Frontal cortex (tissue), 4 donors: Measurements from ENCODE around the gene AWAT1. TPM values are rescaled to one million over a fixed set of nuclear protein-coding genes. Genes with fewer than 3 reads are reported as not detected.
"Not testable (repeated sequence)": the region's sequence is repeated elsewhere in the genome, so short reads cannot be mapped to it uniquely, and the experiment has no call there.

Source experiments
- DNase-seq, 2 donors: peaks; one replicate each; pipeline ENCODE4 v3.0.0; 2012; ENCODE audit warnings: low spot score in 2 of 2
- FAIRE-seq: peaks from 2 replicates; lab custom pipeline; 2012; peaks lifted over from hg19 to GRCh38; lab: Jason Lieb, UNC
- total RNA-seq: library from RNA; depleted of rRNA; stranded (reverse); fragments of >200 nt; gene quantifications from one replicate; pipeline ENCODE4 v1.2.3, GENCODE V29; 2014
- donor health status: control.
- donor health status: control.
- donor health status: control.

Gene AWAT1
- not detected for total RNA-seq

DNA sequence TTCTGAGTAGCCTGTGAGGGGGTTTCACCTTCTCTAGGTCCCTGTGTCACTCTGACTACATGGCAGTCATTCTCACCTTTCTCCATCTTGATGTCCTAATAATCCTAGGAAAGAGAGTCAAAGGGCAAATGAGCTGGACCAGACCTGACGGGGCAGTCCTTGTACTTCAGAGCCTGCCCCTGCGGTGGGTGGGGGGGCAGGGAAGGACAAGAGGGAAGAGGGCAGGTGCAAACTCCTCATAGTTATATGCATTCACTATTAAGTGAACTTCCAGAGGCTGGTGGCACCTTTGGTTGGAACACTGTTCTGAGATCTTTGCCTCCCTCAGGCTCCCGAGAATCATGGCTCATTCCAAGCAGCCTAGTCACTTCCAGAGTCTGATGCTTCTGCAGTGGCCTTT lies at the start of gene AWAT1:
AWAT1 (plus strand) TSS at position 301 of the 400 bp plus-strand sequence; CDS start at position 342, 41 bp downstream.
- DNase-seq (no peak), FAIRE-seq (no peak)

DNA sequence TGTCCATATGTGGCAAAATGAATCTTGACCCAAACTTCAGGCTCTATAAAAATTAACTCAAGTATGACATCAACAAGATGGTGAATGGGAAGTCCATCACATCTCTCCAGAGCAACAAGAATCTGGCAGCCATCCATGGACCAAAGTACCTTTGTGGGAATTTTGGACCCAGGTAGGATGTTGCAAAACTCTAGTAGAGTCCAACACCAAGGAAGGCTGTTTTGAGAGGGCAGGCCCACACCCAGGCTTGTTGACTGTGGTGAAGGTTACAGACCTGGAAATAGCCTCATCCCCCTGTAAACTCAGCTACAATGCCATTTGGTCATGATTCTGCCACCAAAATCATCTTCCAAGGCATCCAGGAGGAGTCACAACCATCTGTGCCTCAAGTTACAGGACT lies 44.2 kb upstream of the AWAT1 start:
- FAIRE-seq (no peak), DNase-seq (no peak)

DNA sequence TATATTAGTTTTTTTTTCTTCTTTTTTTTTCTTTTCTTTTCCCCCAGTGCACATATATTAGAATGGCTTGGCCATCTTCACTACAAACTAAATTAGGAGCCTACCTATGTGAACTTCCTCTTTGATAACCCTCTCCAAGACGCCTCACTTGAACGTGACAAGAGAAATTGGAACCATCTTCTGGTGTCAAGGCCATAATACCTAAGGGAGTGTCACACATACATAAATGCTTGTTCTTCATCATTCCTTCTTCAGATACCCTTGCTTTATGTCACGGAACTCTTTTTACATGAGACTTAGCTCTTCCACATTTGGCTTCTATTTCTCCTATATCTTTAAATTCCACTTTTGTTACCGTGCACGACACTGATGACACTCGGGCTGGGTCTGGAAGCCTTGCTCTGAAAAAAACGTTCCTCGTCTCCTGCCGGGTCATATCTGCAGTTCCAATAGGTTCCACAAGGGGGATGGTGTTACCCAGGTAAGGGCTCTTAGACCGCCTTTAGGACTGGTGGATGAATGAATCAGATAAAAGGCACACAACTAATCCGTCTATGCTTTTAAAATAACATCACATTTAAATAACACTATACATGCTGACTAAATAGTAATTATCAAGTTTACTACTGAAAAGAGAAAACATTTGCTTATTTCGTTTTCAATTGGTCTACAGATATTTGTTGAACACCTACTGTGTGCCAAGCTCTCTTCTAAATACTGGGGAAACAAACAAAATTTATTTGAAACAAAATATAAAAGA lies 37.3 kb upstream of the AWAT1 start:
- DNase-seq (no peak), FAIRE-seq (no peak)

DNA sequence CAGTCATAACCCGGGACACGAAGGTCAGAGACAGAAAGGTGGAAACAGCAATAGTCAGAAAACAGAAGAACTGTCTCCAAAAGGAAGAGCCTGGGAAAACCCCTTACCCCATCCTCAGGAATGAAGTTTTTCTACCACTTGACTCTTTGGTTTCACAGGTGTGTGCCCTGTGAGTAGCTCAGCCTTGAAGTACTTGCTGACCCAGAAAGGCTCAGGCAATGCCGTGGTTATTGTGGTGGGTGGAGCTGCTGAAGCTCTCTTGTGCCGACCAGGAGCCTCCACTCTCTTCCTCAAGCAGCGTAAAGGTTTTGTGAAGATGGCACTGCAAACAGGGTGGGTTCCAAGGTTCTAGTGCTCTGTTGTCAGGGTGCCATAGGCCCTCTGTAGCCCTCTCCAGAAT lies 32.7 kb upstream of the AWAT1 start:
- DNase-seq (no peak), FAIRE-seq (no peak)

DNA sequence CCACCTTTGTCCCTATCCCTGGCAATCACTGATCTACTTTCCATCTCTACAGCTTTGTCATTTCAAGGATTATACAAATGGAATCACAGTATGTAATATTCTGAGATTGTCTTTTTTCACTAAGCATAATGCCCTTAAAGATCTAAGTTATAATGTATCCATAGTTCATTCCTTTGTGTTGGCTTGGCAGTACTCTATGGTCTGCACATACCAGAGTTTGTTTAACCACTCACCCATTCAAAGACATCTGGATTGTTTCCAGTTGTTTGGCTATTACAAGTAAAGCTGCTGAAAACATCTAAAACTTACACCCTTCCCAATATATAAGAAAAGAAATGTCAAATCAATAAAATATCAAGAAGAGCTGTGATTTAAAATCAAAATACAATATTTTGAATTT lies 26.0 kb upstream of the AWAT1 start:
- FAIRE-seq (no peak), DNase-seq (no peak)

DNA sequence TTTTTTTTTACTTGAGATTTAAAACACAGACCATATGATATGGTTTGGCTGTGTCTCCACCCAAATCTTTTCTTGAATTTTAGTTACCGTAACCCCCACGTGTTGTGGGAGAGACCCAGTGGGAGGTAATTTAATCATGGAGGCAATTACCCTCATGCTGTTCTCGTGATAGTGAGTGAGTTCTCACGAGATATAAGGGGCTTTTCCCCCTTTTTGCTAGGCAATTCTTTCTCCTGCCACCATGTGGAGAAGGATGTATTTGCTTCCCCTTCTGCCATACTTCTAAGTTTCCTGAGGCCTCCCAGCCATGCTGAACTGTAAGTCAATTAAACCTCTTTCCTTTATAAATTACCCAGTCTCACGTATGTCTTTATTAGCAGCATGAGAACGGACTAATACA lies 24.9 kb upstream of the AWAT1 start:
- FAIRE-seq, DNase-seq: not testable (repeated sequence)

DNA sequence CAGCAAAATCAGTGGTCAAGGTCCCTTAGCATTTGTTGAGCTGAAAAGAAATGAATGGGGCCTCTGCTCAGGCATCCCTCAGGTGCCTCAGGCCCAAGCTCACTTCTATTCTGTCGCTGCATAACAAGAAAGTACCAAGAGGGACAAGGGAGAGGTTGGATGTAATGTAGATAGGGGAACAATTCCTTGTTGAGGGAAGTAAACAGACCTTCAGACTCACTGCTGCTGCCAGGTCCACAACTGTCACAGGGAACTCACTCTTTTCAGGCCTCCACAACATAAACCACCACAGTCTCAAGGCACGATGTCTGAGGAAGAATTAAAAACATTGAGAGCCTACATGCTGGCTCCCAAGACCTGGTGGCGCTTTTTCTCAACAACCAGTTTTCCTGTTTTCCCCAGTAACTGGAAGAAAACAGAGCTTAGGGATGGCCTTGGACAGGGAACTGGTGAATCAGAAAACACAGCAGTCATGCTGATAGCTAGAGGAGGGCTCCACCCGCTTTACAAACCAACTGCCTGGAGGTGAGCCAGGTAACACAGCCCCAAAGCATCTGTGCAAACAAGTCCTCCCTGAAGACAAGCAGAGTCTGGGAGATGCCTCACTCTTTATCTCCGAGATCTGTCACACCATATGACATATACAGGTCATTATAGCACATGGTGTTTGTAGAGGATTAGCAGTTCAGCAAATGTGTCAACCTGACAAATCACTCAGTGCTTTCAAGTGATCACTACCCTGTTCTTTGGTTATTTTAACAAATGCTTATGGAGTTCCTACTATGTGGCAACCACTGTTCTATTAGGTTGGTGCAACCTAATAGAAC lies 14.3 kb upstream of the AWAT1 start:
- DNase-seq (no peak), FAIRE-seq (no peak)

DNA sequence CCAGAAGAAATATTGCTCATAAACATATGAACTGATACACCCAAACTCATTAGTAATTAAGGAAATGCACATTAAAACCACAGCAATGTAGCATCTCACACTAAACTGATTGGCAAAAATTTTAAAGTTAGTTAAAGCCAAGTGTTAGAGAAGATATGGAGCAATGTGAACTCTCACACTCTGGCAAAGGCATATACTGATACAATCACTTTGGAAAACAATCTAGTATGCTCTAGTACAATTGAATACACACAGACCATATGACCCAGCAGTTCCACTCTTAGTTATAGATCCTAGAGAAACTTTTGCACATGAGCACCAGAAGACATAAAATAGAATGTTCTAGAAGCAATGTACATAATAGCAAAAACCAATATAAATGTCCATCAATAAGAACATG lies 8.4 kb upstream of the AWAT1 start:
- no peak for FAIRE-seq

DNA sequence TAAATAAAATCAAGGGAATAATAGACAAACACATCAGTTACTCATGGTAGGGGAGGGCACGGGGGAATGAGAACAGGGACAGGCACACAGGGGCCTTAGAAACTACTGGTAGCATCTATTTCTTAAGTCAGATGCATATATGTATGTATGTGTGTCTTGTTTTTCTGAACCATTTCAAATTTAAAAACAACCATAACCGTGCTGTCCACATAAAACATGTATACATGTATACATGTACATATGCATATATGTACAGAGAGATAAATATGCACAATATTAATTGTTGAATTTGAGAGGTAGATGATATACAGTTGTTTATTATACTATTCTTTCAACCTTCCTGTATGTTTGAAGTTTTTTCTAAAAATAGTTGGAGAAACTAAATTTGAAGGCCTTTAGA lies 7.8 kb upstream of the AWAT1 start:
- DNase-seq (no peak), FAIRE-seq (no peak)

More for the DNA sequence above, 8.4 kb upstream of the AWAT1 start:
- no peak for DNase-seq

DNA sequence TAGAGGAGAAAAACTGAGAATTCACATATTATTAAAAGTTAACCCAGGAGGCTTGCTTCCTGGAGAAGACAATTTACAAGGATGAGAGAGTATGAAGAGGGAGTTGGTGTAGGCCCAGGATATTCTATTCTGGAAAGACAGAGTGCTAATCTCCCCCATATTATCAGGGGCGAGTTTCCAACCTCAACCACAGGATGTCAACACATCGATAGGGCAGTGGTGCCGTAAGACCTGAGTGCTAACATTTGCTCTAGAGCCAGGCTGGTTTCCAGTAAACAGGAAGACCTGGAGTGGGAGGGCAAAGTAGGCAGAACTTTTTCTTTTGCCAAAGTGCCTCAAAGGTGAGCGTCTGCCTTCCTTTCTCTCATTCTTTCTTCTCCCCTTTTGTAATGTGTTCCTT lies 2.8 kb upstream of the AWAT1 start:
- FAIRE-seq (no peak), DNase-seq (no peak)

DNA sequence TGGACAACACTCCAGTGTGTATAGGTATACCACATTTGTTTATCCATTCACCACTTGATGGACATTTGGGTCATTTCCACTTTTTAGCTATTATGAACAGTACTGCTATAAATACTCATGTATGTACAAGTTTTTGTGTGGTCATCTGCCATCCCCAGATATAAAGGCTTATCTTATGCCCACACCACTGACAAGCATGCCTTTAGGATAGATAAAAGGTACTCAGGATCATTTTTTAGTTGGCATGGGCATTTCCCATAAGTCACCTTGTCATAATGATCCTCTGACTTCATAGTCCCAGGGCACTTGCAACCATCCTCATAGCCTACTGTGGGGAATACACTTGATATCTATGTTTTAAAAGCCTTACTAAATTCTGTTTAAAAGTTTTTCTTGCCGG lies 6.3 kb downstream of the AWAT1 start:
- FAIRE-seq (no peak), DNase-seq (no peak)

DNA sequence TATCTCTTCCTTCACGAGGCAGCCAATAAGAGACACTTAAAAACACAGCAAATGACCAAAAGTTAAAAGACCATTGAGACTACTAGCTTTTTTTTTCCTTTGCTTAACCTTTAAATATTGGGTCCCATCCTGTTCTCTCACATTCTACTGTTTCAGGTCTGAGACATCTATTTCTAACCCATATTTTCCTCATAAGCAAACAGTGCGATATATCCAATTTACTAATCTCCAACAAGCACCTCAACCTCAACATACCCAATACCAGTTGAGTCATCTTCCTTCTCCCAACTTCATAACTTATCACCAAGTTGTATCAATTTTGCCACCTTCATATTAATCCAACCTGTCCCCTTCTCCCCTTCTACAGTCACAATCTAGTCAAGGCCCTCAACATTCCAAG lies 7.0 kb downstream of the AWAT1 start:
- DNase-seq: no peak
- FAIRE-seq: no peak

DNA sequence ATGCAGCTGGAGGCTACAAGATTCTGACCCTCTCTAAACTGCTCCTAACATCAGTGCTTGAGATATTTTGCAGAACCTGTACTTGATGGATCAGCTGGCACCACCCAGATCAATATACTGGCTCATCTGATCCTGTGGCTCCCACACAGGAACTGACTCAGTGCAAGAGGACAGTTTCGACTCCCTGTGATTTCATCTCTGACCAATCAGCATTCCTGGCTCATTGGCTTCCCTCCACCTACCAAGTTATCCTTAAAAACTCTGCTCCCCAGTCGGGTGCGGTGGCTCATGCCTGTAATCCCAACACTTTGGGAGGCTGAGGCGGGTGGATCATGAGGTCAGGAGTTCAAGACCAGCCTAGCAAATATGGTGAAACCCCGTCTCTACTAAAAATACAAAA lies 9.1 kb downstream of the AWAT1 start:
- not testable (repeated sequence) for DNase-seq, FAIRE-seq

DNA sequence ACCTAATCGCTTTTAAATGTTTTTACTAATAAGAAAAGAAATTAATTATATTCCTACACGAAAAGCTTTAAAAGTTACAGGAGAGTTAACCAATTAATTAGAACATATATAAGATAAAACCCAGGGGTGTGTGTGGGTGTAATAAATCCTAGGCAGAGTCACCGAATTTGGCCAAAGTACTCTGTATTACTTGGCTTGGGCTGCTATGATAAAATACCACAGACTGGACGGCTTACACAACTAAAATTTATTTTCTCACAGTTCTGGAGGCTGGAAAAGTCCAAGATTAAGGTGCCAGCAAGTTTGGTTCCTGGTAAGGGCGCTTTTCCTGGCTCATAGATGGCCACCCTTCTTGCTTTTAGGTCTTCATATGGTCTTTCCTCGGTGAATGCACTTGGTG lies 10.4 kb downstream of the AWAT1 start:
- FAIRE-seq (no peak), DNase-seq (no peak)

DNA sequence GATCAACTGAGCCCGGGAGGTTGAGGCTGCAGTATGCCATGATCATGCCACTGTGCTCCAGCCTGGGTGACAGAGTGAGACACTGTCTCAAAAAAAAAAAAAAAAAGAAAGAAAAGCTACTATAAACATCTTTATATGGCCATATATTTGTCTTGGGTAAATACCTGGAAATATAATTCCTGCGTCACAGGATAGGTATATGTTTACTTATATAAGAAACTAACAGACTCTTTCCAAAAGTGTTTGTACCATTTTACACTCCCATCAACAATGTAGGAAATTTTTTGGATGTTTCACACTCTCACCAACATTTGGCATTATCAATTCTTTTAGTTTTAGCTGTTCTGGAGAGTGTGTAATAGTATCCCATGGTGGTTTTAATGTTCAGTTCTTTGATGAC lies 12.8 kb downstream of the AWAT1 start:
- no peak for DNase-seq
- FAIRE-seq: no peak

DNA sequence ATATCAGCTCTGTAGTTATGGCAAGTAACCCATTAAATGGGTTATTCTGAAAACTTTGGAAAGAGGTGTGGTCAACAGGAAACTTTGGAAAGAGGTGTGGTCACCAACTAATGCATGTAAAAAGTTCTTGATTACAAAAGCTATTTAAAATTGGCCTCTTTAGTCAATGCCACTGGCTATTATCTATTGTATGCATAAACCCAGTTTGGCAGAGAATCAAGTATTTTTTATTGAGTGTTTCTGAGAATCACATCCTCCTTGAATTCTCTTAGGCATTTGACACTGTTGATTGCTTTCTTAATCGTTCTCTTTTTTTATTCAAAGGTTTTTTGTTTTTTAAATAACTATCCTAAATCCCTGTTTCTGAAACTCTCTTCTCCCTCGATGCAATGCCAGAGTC lies 18.0 kb downstream of the AWAT1 start:
- DNase-seq (no peak), FAIRE-seq (no peak)

DNA sequence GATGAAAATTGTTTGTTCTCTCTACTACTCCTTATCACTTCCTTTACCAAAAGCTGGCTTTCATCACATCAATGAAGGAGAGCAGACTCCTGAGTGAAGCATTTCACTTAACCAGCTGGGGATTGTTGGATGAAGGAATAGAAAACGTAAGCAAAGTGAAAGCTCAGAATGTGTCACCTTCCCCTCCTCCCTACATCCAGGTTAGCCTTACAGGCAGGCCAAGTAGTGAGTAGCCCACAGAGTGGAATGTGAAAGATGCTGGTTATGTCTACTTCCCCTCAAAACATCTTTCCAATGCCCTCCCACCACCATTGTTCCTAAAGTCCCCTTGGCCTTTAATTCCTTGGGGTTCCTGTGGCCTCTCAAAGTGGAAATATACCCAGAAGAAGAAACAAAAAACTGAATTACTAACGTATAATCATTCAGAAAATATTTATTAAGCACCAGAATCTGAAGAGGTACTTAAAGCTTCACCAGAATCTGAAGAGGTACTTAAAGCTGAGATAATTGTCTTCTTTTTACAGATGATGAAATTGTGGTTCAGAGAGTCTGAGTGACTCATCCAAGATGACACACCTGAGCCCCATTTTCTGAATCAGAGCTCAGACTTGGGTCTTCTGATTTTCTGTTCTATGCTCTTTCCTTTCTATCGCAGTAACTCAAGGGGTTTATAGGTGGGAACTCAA lies 19.1 kb downstream of the AWAT1 start:
- no peak for DNase-seq
- FAIRE-seq: no peak

DNA sequence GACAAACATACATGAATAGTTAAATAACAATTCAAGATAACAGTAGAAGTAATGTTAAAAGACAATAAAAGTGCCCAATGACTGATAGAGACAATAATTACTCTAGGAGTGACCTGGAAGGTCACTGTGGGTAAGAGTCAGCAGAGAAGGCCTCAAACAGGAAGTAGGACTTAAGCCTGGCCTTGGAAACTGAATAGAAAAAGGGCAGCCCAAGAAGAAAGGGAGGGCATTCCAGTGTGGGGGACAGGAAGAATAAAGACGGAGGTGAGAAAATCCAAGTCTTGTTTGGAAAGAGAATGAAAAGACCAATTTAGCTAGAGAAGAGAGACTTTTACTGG lies 19.6 kb downstream of the AWAT1 start:
- no peak for DNase-seq
- no peak for FAIRE-seq

DNA sequence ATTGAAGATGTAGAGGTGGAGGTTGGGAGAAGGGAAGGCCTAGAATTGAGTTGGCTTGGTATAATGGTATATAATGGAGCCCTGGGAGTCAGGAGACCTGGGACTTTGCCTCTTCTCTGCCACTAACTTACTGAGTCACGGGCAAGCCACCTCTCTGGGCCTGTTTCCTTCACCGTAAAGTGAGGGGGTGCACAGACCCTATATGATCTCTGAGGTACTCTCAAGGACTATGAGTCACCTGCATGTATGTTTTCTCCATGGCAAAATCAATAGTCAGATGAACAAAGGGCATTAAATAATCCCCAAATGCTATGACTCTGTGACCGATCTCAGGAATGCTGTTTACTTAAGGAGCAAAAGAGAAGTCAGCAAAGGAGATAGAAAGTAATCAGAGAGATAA lies 20.5 kb downstream of the AWAT1 start:
- DNase-seq (no peak), FAIRE-seq (no peak)

DNA sequence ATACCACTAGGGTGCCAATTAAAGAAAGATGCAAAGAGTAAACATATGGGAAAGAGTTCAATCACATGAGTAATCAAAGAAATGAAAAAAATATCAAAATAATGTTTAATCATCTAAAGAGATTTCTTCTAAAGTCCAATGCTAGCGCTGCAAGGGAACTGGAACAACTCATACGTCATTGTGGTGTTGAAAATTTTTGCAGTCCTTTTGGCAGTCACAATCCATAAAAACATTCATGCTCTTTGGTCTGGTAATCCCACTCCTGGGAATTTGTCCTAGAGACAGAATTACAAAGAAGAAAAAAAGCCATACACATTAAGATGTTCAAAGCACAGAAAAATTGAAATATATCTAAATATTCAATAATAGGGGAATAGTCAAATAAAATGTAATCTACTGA lies 21.0 kb downstream of the AWAT1 start:
- FAIRE-seq (no peak), DNase-seq (no peak)
